Vagina (tissue), 2 donors: ENCODE data around the gene HS6ST2.

Source experiments
- POLR2A ChIP-seq, 2 donors: fragments of 450-650 bp; IDR thresholded peaks; one replicate each; pipeline ENCODE4 v1.6.1; 2017; ENCODE audit warnings: antibody characterized with exemption in 2 of 2, mild to moderate bottlenecking in 2 of 2, moderate library complexity in 2 of 2
- POLR2AphosphoS5 ChIP-seq, 2 donors: sonication (generic); formaldehyde crosslinking; IDR thresholded peaks; one replicate each; pipeline ENCODE4 v1.9.0; 2017; ENCODE audit warnings: antibody characterized with exemption in 2 of 2, mild to moderate bottlenecking in 2 of 2, low read depth in 1 of 2; ENCODE audit not compliant: insufficient read depth in 1 of 2
- TF ChIP-seq, protein P1 (sequence below), 3 experiments: fragments of 450-650 bp in 2 of 3; fragments of 200-600 bp in 1 of 3; sonication (generic) in 1 of 3; IDR thresholded peaks; one replicate each; pipeline ENCODE4 v1.5.1; 2017 to 2019; ENCODE audit warnings: antibody characterized with exemption in 3 of 3, mild to moderate bottlenecking in 2 of 3, moderate library complexity in 2 of 3

DNA sequence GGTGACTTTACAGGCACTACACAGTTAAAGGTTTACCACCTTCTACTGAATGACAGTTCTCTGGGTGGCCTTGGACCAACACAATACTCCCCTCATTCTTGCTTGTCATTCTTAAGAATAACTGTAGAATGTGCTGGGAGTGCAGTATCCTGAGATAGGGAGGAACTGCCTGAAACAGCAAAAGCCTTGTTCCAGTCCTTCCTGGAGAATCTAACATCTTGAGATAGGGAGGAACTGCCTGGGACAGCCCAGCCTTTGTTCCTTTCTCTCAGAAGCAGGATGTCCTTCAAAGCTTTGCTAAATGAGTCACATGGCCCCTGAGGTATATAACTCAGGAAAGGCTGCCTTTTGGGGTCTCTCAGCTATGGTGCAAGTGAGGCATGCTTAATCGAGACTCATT lies 323.9 kb downstream of the HS6ST2 start:
- TF ChIP-seq, protein P1, sequence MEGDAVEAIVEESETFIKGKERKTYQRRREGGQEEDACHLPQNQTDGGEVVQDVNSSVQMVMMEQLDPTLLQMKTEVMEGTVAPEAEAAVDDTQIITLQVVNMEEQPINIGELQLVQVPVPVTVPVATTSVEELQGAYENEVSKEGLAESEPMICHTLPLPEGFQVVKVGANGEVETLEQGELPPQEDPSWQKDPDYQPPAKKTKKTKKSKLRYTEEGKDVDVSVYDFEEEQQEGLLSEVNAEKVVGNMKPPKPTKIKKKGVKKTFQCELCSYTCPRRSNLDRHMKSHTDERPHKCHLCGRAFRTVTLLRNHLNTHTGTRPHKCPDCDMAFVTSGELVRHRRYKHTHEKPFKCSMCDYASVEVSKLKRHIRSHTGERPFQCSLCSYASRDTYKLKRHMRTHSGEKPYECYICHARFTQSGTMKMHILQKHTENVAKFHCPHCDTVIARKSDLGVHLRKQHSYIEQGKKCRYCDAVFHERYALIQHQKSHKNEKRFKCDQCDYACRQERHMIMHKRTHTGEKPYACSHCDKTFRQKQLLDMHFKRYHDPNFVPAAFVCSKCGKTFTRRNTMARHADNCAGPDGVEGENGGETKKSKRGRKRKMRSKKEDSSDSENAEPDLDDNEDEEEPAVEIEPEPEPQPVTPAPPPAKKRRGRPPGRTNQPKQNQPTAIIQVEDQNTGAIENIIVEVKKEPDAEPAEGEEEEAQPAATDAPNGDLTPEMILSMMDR (IDR thresholded peaks at IDR 0.05), result no peak
- TF ChIP-seq POLR2A (IDR thresholded peaks at IDR 0.05) (no peak), POLR2AphosphoS5 (IDR thresholded peaks at IDR 0.05; ENCODE audit: insufficient read depth in 1 of 2, low read depth in 1 of 2) (no peak)
